Right ventricle myocardium superior (tissue), 1 donor: ENCODE data around the gene ARF1. TPM values are rescaled to one million over a fixed set of nuclear protein-coding genes. Genes with fewer than 3 reads are reported as not detected.

Source experiments
- ATAC-seq: fragments of 200-7000 bp; cut with Tn5 transposase; one replicate; pipeline ENCODE4 v1.9.1; 2020; ENCODE audit warnings: mild to moderate bottlenecking; ENCODE audit not compliant: poor library complexity
- DNase-seq: peaks from one replicate; pipeline ENCODE4 v3.0.0-alpha.2; 2020
- intact Hi-C: fragments of 100-400 bp; cut with DNase I; formaldehyde crosslinking; loops from one replicate; pipeline ENCODE4 v1.11.2; 2022
- total RNA-seq: library from RNA; stranded (reverse); fragmentation: NEBNext Ultra II Directional; extraction: Animal tissue kit (Norgen Biotek cat#: 25700); gene quantifications from one replicate; pipeline ENCODE4 v1.2.1, GENCODE V29; 2021
- donor health status: DM: no; HTN: yes; CAD: no; lungs with severe emphysema.

ARF1 gene
- total RNA-seq, 1 donor from 2014 or later: 251 TPM

- DNase-seq (no peak), ATAC-seq (no peak)
- intact Hi-C loops: no loop called here
Observed at GRCh38 chr1:228047183-228047466, 35.4 kb upstream of the ARF1 start.

GRCh38 chr1:228048120-228048519 lies 34.4 kb upstream of the ARF1 start:
- DNase-seq (no peak), ATAC-seq (no peak)
- intact Hi-C loops: no loop called here

- ATAC-seq (no peak), DNase-seq (no peak)
- intact Hi-C loops: no loop called here
Observed at GRCh38 chr1:228048659-228049298, 33.7 kb upstream of the ARF1 start.

- ATAC-seq (no peak), DNase-seq (no peak)
- intact Hi-C loops: no loop called here
Observed at GRCh38 chr1:228050571-228051231, 31.8 kb upstream of the ARF1 start.

- DNase-seq (peak; percentile 20), ATAC-seq (no peak)
- intact Hi-C loops: no loop called here
Observed at GRCh38 chr1:228058172-228058948, 24.1 kb upstream of the ARF1 start.

GRCh38 chr1:228058949-228059633 lies 23.4 kb upstream of the ARF1 start:
- ATAC-seq: peak; percentile 44
- peak; percentile 38 for DNase-seq
- intact Hi-C loops: no loop called here

GRCh38 chr1:228059634-228060457 lies 22.7 kb upstream of the ARF1 start:
- ATAC-seq (peak; percentile 53), DNase-seq (peak; percentile 52)
- intact Hi-C loops: no loop called here

- peak; percentile 37 for DNase-seq
- ATAC-seq: peak; percentile 28
- intact Hi-C loops: no loop called here
Observed at GRCh38 chr1:228060458-228061190, 21.9 kb upstream of the ARF1 start.

GRCh38 chr1:228061411-228062084 lies 21.0 kb upstream of the ARF1 start:
- ATAC-seq: no peak
- DNase-seq: peak; percentile 13
- intact Hi-C loops: no loop called here

GRCh38 chr1:228062085-228062791 lies 20.3 kb upstream of the ARF1 start:
- DNase-seq (no peak), ATAC-seq (no peak)
- intact Hi-C loops: no loop called here

GRCh38 chr1:228062812-228063211 lies 19.7 kb upstream of the ARF1 start:
- DNase-seq (no peak), ATAC-seq (no peak)
- intact Hi-C loops: no loop called here

- no peak for ATAC-seq
- DNase-seq: no peak
- intact Hi-C loops: no loop called here
Observed at GRCh38 chr1:228063251-228064191, 19.0 kb upstream of the ARF1 start.

- intact Hi-C loops: no loop called here
- DNase-seq: no peak
- ATAC-seq: no peak
Observed at GRCh38 chr1:228064296-228064695, 18.2 kb upstream of the ARF1 start.

GRCh38 chr1:228064741-228065542 lies 17.6 kb upstream of the ARF1 start:
- ATAC-seq (no peak), DNase-seq (no peak)
- intact Hi-C loops: no loop called here
